D341Med (cell line): ENCODE data around the gene UBE2R2.
A peak's percentile ranks its signal among the peaks of the same experiment; 100 is the strongest.

ENCODE experiments used
- DNase-seq: peaks from one replicate; pipeline ENCODE4 v3.0.0; 2012; ENCODE audit warnings: low spot score

UBE2R2 gene

DNA sequence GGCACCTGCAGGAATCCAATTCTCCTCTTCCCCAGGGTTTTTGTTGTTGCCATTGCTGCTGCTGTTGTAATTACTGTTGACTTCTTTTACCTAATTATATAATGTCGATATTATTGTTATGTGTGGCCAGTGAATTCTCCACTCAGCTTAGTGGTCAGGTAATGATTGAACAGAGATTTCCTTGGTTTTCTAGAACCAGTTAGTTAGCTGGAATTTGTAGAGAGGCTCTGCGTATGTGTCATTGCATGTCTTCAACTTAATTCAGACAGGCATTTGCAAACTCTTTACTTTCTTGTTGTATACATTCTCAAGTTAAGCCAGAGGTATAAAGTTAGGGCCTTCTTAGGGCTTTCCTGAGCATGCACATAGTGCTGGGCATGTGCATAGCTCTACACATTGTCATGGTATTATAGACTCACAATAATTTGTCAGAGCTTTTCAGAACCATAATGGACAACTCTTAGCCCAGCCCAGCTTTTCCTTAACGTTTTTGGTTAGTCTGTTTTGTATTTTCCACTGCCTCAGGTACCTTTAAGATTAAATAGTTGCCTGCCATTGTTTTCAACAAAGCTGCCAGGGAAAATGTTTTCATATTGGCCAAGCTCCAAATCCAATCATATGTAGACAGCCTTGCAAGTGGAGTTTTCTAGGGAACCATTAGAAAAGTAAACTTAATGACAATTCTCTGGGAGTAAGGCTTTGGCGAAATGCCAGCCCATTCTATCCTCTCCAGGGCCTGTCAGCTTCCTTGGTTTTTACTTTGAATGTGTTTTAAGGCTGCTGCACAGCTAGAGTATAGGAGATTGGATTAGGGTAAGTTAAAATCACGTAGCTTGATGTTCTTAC, 68.1 kb downstream of the UBE2R2 start:
- DNase-seq = peak; percentile 34

DNA sequence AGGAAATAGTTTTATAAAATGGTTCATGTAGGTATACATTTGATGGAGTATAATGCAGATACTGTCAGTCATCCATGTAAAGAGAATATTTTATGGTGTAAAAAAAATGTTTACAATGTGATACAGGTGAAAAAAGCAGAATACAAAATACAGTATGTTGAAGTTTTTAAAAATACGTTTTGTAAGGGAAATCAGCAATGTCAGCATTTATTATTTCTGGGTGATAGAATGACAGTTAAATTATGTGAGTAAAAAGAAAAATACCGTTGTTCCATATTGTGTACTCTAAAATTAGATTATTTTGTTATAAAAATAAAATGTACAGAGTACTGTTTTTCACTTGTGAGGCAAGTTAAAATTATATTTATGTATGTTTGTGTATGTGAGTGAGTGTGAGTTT, 69.0 kb downstream of the UBE2R2 start:
- DNase-seq = no peak

DNA sequence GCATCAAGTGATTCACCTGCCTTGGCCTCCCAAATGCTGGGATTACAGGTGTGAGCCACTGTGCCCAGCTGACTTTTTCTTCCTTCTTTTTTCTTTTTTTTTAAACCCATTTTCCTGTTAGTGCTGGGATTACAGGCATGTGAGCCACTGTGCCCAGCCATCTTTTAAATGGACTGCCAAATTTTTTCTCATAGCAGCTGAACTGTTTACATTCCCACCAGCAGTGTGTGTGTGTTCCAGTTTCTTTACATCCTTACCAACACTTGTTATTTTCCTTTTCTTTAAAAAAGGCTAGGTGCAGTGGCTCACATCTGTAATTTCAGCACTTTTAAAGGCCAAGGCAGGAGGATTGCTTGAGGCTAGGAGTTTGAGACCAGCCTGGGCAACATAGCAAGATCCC, 76.9 kb downstream of the UBE2R2 start:
- no peak for DNase-seq

DNA sequence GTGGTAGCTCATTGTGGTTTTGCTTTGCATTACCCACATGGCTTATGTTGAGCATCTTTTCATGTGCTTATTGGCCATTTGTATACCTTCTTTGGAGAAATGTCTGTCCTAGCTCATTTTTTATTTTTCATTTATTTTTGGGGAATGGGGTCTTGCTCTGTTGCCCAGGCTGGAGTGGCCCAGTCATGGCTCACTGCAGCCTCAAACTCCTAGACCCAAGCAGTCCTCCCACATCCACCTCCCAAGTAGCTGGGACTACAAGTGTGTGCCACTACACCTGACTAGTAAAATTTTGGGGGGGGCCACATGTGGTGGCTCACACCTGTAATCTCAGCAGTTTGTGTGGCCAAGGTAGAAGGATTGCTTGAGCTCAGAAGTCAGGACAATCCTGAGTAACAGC, 77.4 kb downstream of the UBE2R2 start:
- no peak for DNase-seq

DNA sequence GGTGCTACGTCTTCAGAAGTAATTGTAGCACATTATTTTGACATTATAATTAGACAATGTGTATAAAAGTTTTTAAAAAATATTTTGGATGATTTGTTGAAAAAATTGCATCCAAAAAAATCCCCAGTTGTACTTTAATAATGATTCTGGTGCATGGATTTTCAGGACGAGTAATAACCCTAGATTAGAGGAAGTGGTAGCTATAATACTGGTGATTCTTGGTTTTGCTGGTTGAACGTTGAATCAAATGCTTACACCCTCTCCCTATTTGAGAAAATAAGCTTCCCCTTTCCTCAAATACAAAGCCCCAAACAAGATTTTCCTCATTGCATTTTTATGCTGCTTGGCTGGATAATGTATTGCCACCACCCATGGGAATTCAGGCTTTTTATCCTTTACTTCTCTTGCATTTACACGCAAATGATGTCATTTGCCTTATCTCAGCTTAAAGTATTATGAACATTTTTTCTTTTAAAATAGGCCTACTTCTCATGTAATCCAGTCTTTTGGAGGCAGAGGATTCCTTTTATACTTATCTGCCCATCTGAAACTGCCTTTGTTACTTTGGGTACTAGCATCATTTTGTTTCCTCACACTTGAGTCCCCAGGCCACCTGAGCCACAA, 86.3 kb downstream of the UBE2R2 start:
- DNase-seq = no peak

DNA sequence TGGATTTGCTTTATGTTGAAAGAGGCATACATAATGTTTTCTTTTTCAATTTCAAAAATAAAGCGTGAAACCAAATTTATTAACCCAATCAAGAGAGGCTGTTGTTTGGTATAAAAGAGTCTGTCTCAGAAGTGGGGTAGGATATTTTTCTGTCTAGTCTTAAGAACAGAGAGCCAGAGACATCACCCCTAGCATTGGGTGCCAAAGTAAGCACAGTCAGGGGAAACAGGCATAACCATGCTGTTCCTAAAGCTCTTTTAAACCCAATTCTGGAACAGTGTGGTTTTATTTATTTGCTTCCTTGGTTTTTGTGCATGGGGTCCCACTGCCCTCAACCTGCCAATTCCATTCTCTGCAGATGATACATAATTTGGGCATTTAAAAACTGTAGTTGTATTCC, 88.2 kb downstream of the UBE2R2 start:
- no peak for DNase-seq

DNA sequence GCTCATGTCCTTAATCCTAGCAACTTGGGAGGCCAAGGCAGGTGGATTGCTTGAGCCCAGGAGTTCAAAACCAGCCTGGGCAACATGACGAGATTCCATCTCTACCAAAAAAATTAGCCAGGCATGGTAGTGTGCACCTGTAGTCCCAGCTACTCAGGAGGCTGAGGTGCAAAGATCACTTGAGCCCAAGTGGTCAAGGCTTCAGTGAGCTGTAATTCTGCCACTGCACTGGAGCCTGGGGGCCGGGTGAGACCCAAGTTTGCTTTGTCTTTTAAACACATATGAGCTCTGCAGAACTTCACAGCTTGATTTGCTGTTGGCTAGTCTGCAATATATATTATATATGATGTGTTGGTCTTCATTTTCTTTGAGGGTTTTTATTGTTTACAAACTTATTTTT, 89.8 kb downstream of the UBE2R2 start:
- no peak for DNase-seq

DNA sequence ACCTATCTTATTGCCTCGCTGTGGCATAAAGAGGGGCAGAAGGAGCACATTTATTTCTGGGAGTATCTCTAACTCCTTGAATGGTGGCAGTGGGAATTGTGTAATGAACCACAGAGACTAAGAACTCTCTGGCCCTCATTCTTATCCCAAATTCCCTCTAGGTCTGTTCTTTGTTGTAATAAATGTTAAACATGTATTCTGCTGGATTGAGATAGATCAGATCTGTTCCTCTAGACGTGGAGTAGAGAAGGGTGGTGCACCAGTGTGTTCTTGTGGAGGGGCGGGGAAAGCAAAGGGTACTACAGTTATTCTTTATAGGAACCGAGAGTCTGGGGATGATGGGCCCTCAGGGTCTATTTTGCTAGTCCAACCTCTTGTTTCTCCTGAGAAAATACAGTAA, 90.4 kb downstream of the UBE2R2 start:
- DNase-seq = no peak

DNA sequence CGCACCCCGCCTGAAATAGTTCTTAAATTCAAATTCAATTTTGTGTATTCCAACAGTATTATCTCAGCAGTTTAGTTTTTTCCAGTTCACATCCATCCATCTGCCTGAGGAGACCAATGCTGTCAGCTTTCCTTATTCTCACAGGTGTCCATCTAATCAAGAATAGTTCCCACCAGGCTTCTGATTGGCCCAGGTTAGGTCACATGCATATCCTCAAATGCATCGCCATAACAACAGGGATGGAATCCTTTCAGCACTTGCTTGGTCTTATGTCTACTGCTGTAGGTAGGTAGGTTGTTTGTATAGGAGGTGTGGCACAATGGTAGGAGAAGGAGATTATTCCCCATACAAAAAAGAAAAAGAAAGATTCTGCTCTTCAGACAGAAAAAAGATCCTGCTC, 91.2 kb downstream of the UBE2R2 start:
- no peak for DNase-seq

DNA sequence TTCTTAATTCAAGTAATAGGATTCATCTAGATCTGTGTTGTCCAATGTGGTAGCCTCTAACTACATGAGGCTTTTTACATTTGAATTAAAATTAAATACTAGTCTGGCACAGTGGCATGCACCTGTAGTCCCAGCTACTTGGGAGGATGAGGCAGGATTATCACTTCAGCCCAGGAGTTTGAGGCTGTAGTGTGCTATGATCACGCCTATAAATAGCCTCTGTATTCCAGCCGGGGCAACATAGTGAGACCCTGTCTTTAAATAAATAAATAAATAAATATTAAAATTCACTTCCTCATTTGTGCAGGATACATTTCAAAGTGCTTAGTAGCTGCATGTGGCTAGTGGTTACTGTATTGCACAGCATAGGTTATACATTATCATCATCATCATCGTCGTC, 91.8 kb downstream of the UBE2R2 start:
- DNase-seq = no peak

DNA sequence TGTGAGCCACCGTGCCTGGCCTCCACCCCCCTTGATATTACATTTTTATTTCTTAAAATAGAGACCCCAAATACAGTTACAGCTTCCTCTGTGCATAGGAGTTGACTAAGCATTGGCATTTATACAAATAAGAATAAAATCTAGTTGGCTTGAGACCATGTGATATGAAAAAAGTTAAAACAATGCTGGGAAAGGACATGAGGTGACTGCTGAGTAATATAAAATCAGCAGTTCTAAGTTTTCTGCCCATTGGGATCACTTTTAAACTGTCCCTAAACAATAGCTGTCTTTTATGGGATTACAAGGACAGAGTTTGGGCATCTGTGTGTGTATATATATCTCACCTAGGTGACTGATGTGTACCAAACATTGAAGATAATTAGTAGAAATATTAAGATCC, 96.6 kb downstream of the UBE2R2 start:
- no peak for DNase-seq

DNA sequence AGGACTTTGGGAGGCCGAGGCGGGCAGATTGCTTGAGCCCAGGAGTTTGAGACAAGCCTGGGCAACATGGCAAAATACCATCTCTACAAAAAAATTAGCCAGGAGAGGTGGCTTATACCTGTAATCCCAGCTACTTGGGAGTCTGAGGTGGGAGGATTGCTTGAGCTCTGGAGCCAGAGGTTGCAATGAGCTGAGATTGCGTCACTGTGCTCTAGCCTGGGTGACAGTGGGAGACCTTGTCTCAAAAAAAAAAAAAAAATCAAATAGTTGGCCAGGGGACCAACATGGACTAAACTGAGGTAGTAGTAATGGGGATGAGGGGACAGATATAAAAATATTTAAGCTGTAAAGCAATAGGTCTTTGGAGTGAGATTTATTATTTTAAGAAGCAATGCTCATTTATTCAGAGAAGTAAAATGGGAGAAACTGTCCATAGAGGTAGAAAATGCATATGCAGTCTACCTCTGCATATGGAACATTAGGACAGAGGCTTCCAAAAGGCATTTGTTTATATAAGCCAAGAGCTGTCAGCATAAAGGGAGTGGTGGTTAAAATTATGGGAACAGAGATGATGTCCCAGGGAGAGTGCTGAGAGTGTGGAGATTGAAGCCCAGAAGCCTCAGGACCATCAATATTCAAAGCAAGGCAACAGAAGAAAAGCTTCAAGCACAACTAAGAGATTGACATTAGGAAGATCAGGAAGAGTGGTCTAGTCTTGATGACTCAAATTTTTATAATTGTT, 98.1 kb downstream of the UBE2R2 start:
- DNase-seq = no peak

DNA sequence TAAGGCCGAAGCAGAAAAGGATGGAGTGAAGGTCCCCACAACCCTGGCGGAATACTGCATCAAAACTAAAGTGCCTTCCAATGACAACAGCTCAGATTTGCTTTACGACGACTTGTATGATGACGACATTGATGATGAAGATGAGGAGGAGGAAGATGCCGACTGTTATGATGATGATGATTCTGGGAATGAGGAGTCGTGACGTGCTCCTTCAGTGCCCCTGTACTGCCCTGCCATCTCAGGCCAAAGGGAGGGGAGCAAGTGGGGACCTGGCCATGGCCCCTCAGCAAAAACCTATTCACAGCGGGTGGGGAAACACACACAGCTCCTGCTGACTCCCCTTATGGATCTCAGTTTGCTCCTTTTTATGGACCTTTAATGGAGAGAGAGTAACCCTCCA, 100.1 kb downstream of the UBE2R2 start:
- DNase-seq = no peak

DNA sequence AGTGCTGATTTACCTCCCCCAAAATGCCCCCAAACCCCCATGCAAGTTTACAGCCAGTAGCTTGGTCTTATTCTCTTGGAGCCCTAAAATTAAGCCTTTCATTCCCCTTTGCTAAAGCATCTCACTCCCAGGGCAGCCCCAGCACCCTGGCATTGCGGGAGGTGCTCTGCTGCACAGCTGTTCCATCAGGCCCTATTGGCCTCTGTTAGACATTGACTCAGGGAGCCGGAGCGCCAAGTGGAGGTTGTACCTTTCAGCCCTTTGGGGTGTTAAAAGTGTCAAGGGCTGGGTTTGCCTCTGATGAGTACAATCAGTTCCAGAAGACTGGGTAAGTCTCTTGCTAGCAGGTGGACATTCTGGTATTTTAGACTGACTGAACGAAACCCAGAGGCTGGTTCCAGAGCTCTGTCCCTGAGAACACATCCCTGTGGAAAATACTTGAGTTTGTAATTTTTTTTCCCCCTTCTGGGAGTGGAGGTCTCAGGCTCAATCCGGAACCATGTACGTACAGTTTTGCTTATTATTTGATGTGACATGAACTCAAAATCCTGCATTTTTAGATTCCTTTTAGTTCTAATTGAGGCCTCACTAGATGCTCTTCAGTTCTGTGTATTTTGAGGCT, 102.4 kb downstream of the UBE2R2 start:
- DNase-seq = no peak

DNA sequence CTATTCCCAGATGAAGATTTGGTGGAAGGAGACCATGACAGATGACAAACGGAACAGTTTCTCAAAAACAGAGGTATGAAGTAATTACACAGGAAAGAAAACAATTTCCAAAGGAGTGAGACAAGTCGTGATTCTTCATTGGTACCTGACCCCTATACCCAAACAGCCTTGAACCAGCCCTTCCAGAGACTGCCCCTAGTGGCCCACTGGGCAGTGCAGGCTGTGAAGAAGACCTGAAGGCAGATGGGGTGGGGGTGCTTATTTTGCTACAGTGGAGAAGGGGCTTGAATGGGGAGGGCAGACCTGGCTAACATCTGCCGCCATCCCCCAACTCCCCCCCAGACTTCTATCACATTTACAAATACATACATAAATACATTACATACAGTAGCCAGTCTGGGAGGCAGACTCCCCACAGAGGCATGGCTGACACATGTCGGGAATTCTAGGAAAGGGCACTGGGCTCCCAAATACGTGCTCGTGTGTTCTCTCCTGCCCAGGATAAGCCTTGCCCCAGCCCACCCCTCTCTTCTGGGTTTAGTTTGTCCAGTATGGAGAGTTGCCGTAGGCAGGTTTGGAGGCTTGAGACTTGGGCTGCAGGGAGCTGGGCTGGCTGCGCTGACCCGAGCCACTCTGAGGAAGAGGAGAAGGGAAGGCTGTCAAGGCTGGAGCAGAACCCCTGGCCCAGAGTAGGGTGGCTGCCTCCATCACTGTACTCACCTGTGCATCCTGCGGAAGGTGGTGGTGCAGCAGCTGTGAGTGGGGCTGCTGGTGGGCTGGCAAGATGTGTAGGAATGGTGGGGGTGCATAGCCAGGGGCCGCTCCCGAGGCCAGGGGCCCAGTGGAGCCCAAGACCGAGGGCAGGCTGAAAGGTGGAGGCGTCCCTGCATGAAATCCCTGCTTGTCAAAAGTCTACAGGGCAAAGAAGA, 105.3 kb downstream of the UBE2R2 start:
- peak; percentile 75 for DNase-seq

DNA sequence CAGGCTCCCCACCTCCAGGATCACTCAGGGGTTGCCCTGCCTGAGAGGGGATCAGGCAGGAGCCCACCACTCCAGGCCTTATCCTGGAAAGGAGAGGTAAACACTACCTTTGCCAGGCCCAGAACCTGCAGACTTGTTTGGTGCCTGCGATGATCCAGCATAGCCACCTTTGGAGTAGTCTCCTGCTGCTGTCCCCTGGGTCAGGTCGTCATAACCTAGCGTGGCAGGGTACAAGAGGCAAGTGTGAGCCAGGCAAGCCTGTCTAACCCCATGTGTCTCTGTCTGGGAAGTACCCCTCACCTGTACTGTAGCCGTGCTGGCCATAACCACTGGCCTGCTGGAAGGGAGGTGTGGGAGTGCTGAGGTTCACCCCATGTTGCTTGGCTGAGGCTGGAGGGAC, 106.1 kb downstream of the UBE2R2 start:
- DNase-seq = no peak

DNA sequence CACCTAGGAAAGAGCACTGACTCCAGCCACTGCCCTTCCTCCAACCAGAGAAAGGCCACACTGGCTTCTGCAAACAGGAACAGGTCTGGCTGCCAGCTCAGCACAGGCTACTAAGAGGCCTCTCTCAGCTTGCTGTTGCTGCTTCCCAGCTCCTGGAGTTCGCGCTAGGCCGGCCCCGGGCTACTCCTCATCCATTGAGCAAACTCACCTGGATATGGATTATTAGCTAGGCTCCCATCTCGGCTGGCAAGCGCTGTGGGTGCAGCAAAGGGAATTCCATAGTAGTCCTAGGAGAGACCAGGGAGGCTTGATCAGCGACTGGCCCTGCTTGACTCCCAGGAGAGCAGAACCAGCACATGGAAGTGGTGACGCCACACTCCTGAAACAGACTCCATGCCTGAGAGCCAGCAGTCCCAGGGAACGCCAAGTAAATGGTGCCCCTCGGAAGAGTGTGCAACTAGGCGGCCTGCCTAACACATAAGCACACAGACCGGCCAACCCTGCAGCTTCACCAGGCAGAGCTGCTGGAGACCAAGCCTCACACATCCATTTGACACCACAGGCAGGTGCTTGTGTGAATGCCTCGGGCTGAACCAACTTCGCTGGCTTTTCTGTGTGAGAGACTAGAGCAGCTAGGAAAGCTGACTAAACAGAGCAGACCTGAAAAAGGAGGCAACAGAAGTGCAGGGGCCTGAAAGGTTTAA, 107.2 kb downstream of the UBE2R2 start:
- no peak for DNase-seq

DNA sequence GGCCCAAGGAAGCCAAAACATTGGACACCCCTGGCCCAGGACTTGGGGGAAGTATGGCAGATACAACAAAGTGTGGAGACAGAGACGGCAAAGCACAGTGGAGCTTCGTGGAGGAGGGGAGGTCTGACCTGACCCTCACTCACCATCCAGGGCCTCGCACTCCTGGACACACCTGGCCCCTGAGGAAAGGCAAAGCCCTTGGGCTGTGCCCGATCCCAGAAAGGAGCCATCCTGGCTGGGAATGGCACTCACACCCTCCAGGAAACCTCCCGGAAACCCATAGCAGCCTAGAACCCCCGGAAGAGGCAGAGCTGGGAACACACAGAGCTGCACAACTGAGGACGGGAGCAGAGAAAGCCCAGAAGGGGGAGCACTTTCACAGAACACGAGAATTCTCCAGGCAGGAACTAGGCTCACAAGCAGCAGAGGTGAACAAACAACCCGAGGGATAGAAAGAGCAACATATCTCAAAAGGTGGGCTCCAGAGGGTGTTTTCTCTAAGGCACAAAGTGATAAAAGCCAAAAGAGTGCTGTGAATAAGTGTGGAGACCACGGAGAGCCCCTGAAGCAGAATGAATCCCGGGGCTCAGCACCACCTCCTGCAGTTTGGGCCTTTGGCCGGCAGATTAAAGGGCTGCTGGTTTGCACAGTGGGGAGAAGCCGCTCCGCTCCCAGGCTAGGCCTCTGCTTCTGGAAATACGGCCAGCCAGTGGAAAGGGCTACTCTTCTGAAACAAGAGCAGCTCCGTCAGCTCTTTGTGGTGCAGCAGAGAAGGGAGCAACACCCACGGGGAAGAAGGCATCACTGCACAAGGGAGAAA, 108.2 kb downstream of the UBE2R2 start:
- DNase-seq = peak; percentile 73

DNA sequence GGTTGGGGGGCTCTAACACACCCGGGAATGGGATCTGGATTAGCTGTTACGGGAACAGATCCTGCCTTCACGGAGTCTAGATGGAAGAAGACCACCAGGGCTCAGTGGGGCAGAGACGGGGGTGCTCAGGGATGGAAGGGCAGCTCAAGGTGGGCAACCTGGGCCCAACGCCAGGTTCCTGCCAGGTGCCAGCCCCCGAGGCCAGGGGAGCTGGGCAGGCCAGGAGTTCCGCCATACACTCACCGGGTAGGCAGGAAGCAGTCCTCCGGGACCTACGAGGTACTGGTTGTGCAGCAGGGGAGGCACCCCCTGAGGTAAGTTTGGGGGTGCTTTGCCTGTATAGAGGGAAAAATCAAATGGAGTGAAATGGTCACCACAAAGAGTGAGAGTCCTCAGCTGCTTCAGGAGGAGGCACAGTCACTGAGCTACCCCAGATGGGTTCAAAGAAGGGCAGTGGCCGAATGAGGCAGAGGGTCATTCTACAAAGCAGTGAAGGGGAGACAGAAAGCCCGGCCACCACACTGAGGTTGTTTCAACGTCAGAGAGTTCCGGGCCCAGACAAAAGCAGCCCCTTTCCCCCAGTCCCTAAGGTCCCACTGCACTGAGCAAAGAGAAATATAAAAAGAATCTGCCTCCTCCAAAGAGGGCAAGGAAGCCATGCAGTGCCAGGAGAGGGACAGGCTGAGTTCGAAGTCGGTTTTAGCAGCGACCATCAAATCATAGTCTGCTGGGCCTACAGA, 110.0 kb downstream of the UBE2R2 start:
- DNase-seq = no peak
